ENCODE results near the gene BIRC2. TPM values are rescaled to one million over a fixed set of nuclear protein-coding genes. Genes with fewer than 3 reads are reported as not detected.

Gene BIRC2
- total RNA-seq, 1 experiment from 2014 or later: 76.8 TPM

DNA sequence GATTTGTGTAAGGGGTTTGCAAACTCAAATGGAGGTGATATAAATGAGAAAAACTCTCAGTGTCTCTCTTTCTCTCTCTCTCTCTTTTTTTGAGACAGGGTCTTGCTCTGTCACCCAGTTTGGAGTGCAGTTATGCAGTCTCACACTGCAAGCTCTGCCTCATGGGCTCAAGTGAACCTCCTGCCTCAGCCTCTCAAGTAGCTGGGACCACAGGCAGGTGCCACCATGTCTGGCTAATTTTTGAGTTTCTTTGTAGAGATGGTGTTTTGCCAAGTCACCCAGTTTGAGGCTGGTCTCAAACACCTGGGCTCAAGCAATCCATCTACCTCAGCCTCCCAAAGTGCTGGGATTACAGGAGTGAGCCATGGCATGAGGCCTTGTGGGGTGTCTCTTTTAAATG, 26.8 kb upstream of the BIRC2 start:
- in situ Hi-C loops (cut with HindIII; ENCODE audit: low pct_unique_long_range_greater_than_20kb, low sequenced_read_pairs): loop anchor here (5.0 kb wide), 1 partner anchor 38 kb away; no protein-coding TSS in a partner anchor
- Histone ChIP-seq H3K27ac (ENCODE audit: low read length) (peak overlapping the region; percentile 93), H3K4me1 (ENCODE audit: control insufficient read depth, insufficient read depth, low read length) (peaks cover 56% of the 10 kb centered on the region), H3K36me3 (ENCODE audit: control insufficient read depth, insufficient read depth, low read length) (peaks cover 4% of the 10 kb centered on the region; the same call in 1 of the 2 replicates), H3K4me3 (ENCODE audit: low read depth in 2 of 2, low read length in 2 of 2) (peak overlapping the region; percentile 57 to 81), H3K27me3 (ENCODE audit: control insufficient read depth, insufficient read depth, low read length) (no peaks in the 10 kb centered on the region), H3K9me3 (ENCODE audit: control insufficient read depth, insufficient read depth, low read depth, low read length) (no peaks in the 10 kb centered on the region)
- DNase-seq (ENCODE audit: low read depth, low spot score): no peak
- BruUV-seq (replicated peaks): no TSS peak
- CTCF ChIA-PET: interaction anchor here (0.8 kb wide), 1 partner anchor 21 kb away, joined by 3 read pairs; no protein-coding TSS in a partner anchor
- no peak for ATAC-seq
- intact Hi-C loops (cut with micrococcal nuclease; ENCODE audit: unreplicated experiment): no loop called here
- TF ChIP-seq, protein P1, sequence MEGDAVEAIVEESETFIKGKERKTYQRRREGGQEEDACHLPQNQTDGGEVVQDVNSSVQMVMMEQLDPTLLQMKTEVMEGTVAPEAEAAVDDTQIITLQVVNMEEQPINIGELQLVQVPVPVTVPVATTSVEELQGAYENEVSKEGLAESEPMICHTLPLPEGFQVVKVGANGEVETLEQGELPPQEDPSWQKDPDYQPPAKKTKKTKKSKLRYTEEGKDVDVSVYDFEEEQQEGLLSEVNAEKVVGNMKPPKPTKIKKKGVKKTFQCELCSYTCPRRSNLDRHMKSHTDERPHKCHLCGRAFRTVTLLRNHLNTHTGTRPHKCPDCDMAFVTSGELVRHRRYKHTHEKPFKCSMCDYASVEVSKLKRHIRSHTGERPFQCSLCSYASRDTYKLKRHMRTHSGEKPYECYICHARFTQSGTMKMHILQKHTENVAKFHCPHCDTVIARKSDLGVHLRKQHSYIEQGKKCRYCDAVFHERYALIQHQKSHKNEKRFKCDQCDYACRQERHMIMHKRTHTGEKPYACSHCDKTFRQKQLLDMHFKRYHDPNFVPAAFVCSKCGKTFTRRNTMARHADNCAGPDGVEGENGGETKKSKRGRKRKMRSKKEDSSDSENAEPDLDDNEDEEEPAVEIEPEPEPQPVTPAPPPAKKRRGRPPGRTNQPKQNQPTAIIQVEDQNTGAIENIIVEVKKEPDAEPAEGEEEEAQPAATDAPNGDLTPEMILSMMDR (IDR thresholded peaks at IDR 0.05): no peak
- TF ChIP-seq, protein P2, sequence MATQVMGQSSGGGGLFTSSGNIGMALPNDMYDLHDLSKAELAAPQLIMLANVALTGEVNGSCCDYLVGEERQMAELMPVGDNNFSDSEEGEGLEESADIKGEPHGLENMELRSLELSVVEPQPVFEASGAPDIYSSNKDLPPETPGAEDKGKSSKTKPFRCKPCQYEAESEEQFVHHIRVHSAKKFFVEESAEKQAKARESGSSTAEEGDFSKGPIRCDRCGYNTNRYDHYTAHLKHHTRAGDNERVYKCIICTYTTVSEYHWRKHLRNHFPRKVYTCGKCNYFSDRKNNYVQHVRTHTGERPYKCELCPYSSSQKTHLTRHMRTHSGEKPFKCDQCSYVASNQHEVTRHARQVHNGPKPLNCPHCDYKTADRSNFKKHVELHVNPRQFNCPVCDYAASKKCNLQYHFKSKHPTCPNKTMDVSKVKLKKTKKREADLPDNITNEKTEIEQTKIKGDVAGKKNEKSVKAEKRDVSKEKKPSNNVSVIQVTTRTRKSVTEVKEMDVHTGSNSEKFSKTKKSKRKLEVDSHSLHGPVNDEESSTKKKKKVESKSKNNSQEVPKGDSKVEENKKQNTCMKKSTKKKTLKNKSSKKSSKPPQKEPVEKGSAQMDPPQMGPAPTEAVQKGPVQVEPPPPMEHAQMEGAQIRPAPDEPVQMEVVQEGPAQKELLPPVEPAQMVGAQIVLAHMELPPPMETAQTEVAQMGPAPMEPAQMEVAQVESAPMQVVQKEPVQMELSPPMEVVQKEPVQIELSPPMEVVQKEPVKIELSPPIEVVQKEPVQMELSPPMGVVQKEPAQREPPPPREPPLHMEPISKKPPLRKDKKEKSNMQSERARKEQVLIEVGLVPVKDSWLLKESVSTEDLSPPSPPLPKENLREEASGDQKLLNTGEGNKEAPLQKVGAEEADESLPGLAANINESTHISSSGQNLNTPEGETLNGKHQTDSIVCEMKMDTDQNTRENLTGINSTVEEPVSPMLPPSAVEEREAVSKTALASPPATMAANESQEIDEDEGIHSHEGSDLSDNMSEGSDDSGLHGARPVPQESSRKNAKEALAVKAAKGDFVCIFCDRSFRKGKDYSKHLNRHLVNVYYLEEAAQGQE (IDR thresholded peaks at IDR 0.05; ENCODE audit: insufficient read depth in 1 of 2, low read depth in 2 of 2, low read length in 1 of 2): no peak
- TF ChIP-seq SIN3A (IDR thresholded peaks at IDR 0.05; ENCODE audit: borderline replicate concordance, insufficient read depth, low read depth, low read length) (no peak), POLR2AphosphoS5 (IDR thresholded peaks at IDR 0.05; ENCODE audit: low read depth, low read length) (no peak), TCF7L2 (IDR thresholded peaks at IDR 0.05; ENCODE audit: low read depth, low read length) (no peak)
- POLR2A ChIA-PET: interaction anchor here (0.6 kb wide), 1 partner anchor 235 kb away, joined by 4 read pairs; no protein-coding TSS in a partner anchor

DNA sequence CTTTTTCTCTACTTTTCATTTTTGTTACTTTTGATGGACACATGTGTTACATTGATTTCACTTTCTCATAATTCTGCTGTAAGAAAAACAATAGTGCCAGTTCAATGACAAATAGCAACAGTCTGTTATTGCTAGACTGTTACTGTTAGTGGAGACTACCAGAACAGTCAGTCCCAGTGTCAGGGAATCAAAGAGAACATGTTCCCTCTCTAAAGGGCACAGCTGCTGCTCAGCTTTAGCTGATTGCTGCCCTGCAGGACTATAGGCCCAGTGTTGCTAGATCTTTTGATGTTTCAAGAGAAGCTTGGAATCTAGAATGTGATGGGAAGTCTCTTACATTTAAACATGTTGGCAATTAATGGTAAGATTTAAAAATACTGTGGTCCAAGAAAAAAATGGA, 26.3 kb upstream of the BIRC2 start:
- intact Hi-C loops (cut with micrococcal nuclease; ENCODE audit: unreplicated experiment): no loop called here
- ATAC-seq (no peak), DNase-seq (ENCODE audit: low read depth, low spot score) (no peak)
- peak overlapping the region; percentile 93 for H3K27ac ChIP-seq (ENCODE audit: low read length)
- H3K9me3 ChIP-seq (ENCODE audit: control insufficient read depth, insufficient read depth, low read depth, low read length): no peaks in the 10 kb centered on the region
- in situ Hi-C loops (cut with HindIII; ENCODE audit: low pct_unique_long_range_greater_than_20kb, low sequenced_read_pairs): loop anchor here (5.0 kb wide), 1 partner anchor 38 kb away; no protein-coding TSS in a partner anchor
- peaks cover 7% of the 10 kb centered on the region; the same call in 1 of the 2 replicates for H3K36me3 ChIP-seq (ENCODE audit: control insufficient read depth, insufficient read depth, low read length)
- ChIA-PET CTCF (interaction anchor here (0.8 kb wide), 1 partner anchor 20 kb away, joined by 3 read pairs; no protein-coding TSS in a partner anchor), POLR2A (interaction anchor here (0.6 kb wide), 1 partner anchor 235 kb away, joined by 4 read pairs; no protein-coding TSS in a partner anchor)
- no peaks in the 10 kb centered on the region for H3K27me3 ChIP-seq (ENCODE audit: control insufficient read depth, insufficient read depth, low read length)
- TF ChIP-seq TCF7L2 (IDR thresholded peaks at IDR 0.05; ENCODE audit: low read depth, low read length) (peak; percentile 57; the same call in 1 of the 2 replicates), SIN3A (IDR thresholded peaks at IDR 0.05; ENCODE audit: borderline replicate concordance, insufficient read depth, low read depth, low read length) (no peak), POLR2AphosphoS5 (IDR thresholded peaks at IDR 0.05; ENCODE audit: low read depth, low read length) (0 out of 2 replicates have a peak, but pooled peaks have one; percentile 38)
- H3K4me1 ChIP-seq (ENCODE audit: control insufficient read depth, insufficient read depth, low read length): peaks cover 58% of the 10 kb centered on the region
- BruUV-seq (replicated peaks): no TSS peak
- H3K4me3 ChIP-seq (ENCODE audit: low read depth in 2 of 2, low read length in 2 of 2): peak overlapping the region; percentile 57 to 81

DNA sequence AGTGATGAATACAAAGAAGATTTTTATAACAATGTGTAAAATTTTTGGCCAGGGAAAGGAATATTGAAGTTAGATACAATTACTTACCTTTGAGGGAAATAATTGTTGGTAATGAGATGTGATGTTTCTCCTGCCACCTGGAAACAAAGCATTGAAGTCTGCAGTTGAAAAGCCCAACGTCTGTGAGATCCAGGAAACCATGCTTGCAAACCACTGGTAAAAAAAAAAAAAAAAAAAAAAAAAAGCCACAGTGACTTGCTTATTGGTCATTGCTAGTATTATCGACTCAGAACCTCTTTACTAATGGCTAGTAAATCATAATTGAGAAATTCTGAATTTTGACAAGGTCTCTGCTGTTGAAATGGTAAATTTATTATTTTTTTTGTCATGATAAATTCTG, 24.5 kb upstream of the BIRC2 start:
- intact Hi-C loops (cut with micrococcal nuclease; ENCODE audit: unreplicated experiment): no loop called here
- TF ChIP-seq POLR2AphosphoS5 (IDR thresholded peaks at IDR 0.05; ENCODE audit: low read depth, low read length) (no peak), TCF7L2 (IDR thresholded peaks at IDR 0.05; ENCODE audit: low read depth, low read length) (no peak), SIN3A (IDR thresholded peaks at IDR 0.05; ENCODE audit: borderline replicate concordance, insufficient read depth, low read depth, low read length) (no peak)
- TF ChIP-seq, protein P1 (IDR thresholded peaks at IDR 0.05): no peak
- TF ChIP-seq, protein P2 (IDR thresholded peaks at IDR 0.05; ENCODE audit: insufficient read depth in 1 of 2, low read depth in 2 of 2, low read length in 1 of 2): no peak
- ChIA-PET POLR2A (no interaction called here), CTCF (no interaction called here)
- no peak for ATAC-seq
- in situ Hi-C loops (cut with HindIII; ENCODE audit: low pct_unique_long_range_greater_than_20kb, low sequenced_read_pairs): loop anchor here (5.0 kb wide), 1 partner anchor 40 kb away; no protein-coding TSS in a partner anchor
- Histone ChIP-seq H3K9me3 (ENCODE audit: control insufficient read depth, insufficient read depth, low read depth, low read length) (no peaks in the 10 kb centered on the region), H3K4me3 (ENCODE audit: low read depth in 2 of 2, low read length in 2 of 2) (peak overlapping the region; percentile 12 to 19; a peak in 3 of 4 replicates), H3K27ac (ENCODE audit: low read length) (peak overlapping the region; percentile 93), H3K27me3 (ENCODE audit: control insufficient read depth, insufficient read depth, low read length) (no peaks in the 10 kb centered on the region), H3K36me3 (ENCODE audit: control insufficient read depth, insufficient read depth, low read length) (peaks cover 12% of the 10 kb centered on the region; the same call in 1 of the 2 replicates), H3K4me1 (ENCODE audit: control insufficient read depth, insufficient read depth, low read length) (peaks cover 48% of the 10 kb centered on the region)
- BruUV-seq (replicated peaks): no TSS peak
- DNase-seq (ENCODE audit: low read depth, low spot score): no peak
